SU-DHL-6 (cell line): ENCODE measurements around the gene CEACAM21.

ENCODE experiments used
- EZH2phosphoT487 ChIP-seq: fragments of 200-600 bp; sonication (generic), shearing (Covaris generic); conservative IDR thresholded peaks from 2 replicates; pipeline ENCODE4 v1.6.1; 2018; ENCODE audit warnings: mild to moderate bottlenecking, antibody characterized with exemption, low read length, moderate library complexity, mixed read lengths
- TF ChIP-seq, protein P1 (sequence below): fragments of 200-600 bp; sonication (generic); IDR thresholded peaks from one replicate; pipeline ENCODE4 v1.5.1; 2017; ENCODE audit warnings: antibody characterized with exemption, mild to moderate bottlenecking, low read length, moderate library complexity; ENCODE audit not compliant: insufficient read depth, poor library complexity, severe bottlenecking

DNA sequence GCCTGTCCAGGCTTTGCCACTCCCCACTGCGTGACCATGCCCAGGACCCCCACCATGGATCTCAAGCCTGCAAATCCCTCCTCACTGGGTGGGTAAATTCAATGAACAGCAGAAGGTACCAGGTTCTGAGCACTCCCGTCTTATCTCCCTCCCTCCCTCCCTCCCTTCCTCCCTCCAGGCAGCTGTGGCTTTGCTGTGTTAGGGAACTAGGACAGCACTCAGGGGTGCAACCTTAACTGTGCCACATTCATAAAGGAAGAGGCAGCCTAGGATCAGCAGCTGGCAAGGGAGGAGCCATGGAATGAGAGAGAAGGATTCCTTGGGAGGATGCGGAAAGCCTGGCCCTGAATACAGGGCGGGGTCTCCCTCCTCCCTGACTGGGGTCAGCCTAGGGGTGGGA, 45.3 kb downstream of the CEACAM21 start:
- TF ChIP-seq, protein P1, sequence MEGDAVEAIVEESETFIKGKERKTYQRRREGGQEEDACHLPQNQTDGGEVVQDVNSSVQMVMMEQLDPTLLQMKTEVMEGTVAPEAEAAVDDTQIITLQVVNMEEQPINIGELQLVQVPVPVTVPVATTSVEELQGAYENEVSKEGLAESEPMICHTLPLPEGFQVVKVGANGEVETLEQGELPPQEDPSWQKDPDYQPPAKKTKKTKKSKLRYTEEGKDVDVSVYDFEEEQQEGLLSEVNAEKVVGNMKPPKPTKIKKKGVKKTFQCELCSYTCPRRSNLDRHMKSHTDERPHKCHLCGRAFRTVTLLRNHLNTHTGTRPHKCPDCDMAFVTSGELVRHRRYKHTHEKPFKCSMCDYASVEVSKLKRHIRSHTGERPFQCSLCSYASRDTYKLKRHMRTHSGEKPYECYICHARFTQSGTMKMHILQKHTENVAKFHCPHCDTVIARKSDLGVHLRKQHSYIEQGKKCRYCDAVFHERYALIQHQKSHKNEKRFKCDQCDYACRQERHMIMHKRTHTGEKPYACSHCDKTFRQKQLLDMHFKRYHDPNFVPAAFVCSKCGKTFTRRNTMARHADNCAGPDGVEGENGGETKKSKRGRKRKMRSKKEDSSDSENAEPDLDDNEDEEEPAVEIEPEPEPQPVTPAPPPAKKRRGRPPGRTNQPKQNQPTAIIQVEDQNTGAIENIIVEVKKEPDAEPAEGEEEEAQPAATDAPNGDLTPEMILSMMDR = no peak
- TF ChIP-seq EZH2phosphoT487 = no peak
